ENCODE measurements around the gene TRIP12. TPM values are rescaled to one million over a fixed set of nuclear protein-coding genes. Genes with fewer than 3 reads are reported as not detected.
"Not testable (repeated sequence)": the region's sequence is repeated elsewhere in the genome, so short reads cannot be mapped to it uniquely, and the experiment has no call there.

TRIP12 gene
- total RNA-seq, 6 experiments from 2014 or later: 249 to 296 (median 265) TPM

GRCh38 chr2:229765721-229766120, 156.1 kb downstream of the TRIP12 start:
- H3K4me3 Mint-ChIP-seq: no peak overlapping the region
- DNase-seq: no peak
- no peaks in the 10 kb centered on the region for H3K9me3 Mint-ChIP-seq
- peaks cover 47% of the 10 kb centered on the region for H3K36me3 Mint-ChIP-seq (ENCODE audit: low read depth)
- no peak overlapping the region for H3K27ac Mint-ChIP-seq
- H3K27me3 Mint-ChIP-seq (ENCODE audit: insufficient read depth): peaks cover 1% of the 10 kb centered on the region; the same call in 1 of the 2 replicates
- H3K4me1 Mint-ChIP-seq (ENCODE audit: low read depth): peaks cover 5% of the 10 kb centered on the region; the same call in 1 of the 2 replicates
- TF ChIP-seq CTCF (IDR thresholded peaks at IDR 0.05): no peak

DNA sequence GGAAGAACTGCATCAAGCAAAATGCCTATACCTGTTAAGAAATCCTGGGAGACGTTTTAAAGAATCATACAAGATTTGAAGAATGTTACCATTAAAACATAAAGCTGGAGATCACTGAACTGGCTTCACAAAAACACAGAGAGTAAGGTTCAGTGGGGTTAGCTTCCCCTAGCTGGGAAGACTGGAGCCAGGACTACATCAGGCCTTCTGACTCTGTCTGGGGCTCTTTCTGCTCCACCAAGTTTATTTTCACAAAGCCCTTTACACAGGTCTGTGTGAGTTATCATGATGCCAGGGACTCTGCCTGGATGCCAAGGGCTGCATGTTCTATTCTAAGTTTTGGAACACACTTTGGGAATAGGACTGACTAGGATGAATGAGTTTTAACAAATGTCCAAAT, 160.1 kb downstream of the TRIP12 start:
- peaks cover 41% of the 10 kb centered on the region for H3K36me3 Mint-ChIP-seq (ENCODE audit: low read depth)
- no peak overlapping the region for H3K27ac Mint-ChIP-seq
- no peaks in the 10 kb centered on the region for H3K9me3 Mint-ChIP-seq
- H3K4me3 Mint-ChIP-seq: no peak overlapping the region
- H3K27me3 Mint-ChIP-seq (ENCODE audit: insufficient read depth): peaks cover 1% of the 10 kb centered on the region; the same call in 1 of the 2 replicates
- TF ChIP-seq CTCF (IDR thresholded peaks at IDR 0.05): no peak
- H3K4me1 Mint-ChIP-seq (ENCODE audit: low read depth): no peaks in the 10 kb centered on the region
- DNase-seq: no peak

GRCh38 chr2:229757462-229757861, 164.3 kb downstream of the TRIP12 start:
- H3K4me1 Mint-ChIP-seq (ENCODE audit: low read depth); H3K4me3 Mint-ChIP-seq; H3K27me3 Mint-ChIP-seq (ENCODE audit: insufficient read depth); H3K27ac Mint-ChIP-seq; DNase-seq; H3K9me3 Mint-ChIP-seq: not testable (repeated sequence)
- H3K36me3 Mint-ChIP-seq (ENCODE audit: low read depth): peaks cover 13% of the 10 kb centered on the region; the same call in 1 of the 2 replicates

- H3K27me3 Mint-ChIP-seq (ENCODE audit: insufficient read depth): peaks cover 1% of the 10 kb centered on the region; the same call in 1 of the 2 replicates
- H3K4me3 Mint-ChIP-seq: no peak overlapping the region
- H3K4me1 Mint-ChIP-seq (ENCODE audit: low read depth): no peaks in the 10 kb centered on the region
- H3K27ac Mint-ChIP-seq: no peak overlapping the region
- no peak for DNase-seq
- H3K36me3 Mint-ChIP-seq (ENCODE audit: low read depth): 0 out of 2 replicates have a peak, but pooled peaks cover 4% of the 10 kb centered on the region
- no peaks in the 10 kb centered on the region for H3K9me3 Mint-ChIP-seq
- no peak for TF ChIP-seq CTCF (IDR thresholded peaks at IDR 0.05)
Observed at GRCh38 chr2:229752970-229753729, 168.7 kb downstream of the TRIP12 start.

- H3K4me1 Mint-ChIP-seq (ENCODE audit: low read depth): no peaks in the 10 kb centered on the region
- H3K4me3 Mint-ChIP-seq: no peak overlapping the region
- no peak for TF ChIP-seq CTCF (IDR thresholded peaks at IDR 0.05)
- H3K9me3 Mint-ChIP-seq: no peaks in the 10 kb centered on the region
- no peaks in the 10 kb centered on the region for H3K36me3 Mint-ChIP-seq (ENCODE audit: low read depth)
- no peak for DNase-seq
- no peak overlapping the region for H3K27ac Mint-ChIP-seq
- peaks cover 1% of the 10 kb centered on the region; the same call in 1 of the 2 replicates for H3K27me3 Mint-ChIP-seq (ENCODE audit: insufficient read depth)
Observed at GRCh38 chr2:229749779-229750178, 172.0 kb downstream of the TRIP12 start.

DNA sequence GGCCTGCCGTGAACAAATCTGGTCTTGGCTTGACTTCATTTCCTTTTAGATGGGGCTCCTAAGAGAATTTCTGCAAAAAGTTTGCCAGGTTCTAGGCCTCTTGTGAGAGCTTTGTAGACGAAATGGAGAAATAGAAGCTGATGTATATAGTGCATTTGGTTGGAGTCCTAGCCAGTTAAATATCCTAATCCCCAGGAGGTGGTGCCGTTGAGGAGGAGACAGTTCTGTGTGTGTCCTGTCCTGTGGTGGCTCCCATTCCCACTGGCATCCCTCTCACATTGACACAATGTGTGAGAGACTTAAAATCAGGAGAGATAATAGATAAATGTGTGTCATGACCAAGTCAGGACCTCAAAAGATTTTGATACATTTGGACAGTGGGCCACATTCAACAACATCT, 172.9 kb downstream of the TRIP12 start:
- H3K9me3 Mint-ChIP-seq: no peaks in the 10 kb centered on the region
- H3K36me3 Mint-ChIP-seq (ENCODE audit: low read depth): no peaks in the 10 kb centered on the region
- no peak overlapping the region for H3K27ac Mint-ChIP-seq

GRCh38 chr2:229742691-229743090, 179.1 kb downstream of the TRIP12 start:
- not testable (repeated sequence) for DNase-seq; H3K9me3 Mint-ChIP-seq; H3K4me3 Mint-ChIP-seq; H3K36me3 Mint-ChIP-seq (ENCODE audit: low read depth); H3K27me3 Mint-ChIP-seq (ENCODE audit: insufficient read depth); H3K27ac Mint-ChIP-seq; H3K4me1 Mint-ChIP-seq (ENCODE audit: low read depth)

More for the DNA sequence above, 172.9 kb downstream of the TRIP12 start:
- no peak for DNase-seq
- Mint-ChIP-seq H3K4me3 (no peak overlapping the region), H3K4me1 (ENCODE audit: low read depth) (no peaks in the 10 kb centered on the region), H3K27me3 (ENCODE audit: insufficient read depth) (peaks cover 1% of the 10 kb centered on the region; the same call in 1 of the 2 replicates)
- TF ChIP-seq CTCF (IDR thresholded peaks at IDR 0.05): no peak
